K562 (cell line): ENCODE results near the gene ASCC3. TPM values are rescaled to one million over a fixed set of nuclear protein-coding genes. Genes with fewer than 3 reads are reported as not detected.

Experiments
- CTCF ChIP-seq, 3 experiments: IDR thresholded peaks in 2 of 3; conservative IDR thresholded peaks in 1 of 3; 2 replicates each; pipeline ENCODE4 v1.5.1; 2011 to 2012; ENCODE audit warnings: low read length in 3 of 3, mild to moderate bottlenecking in 3 of 3, control low read depth in 2 of 3, improper control_type of control experiment in 1 of 3, inconsistent platforms in 1 of 3, low read depth in 1 of 3, mixed read lengths in 1 of 3, moderate library complexity in 1 of 3; ENCODE audit not compliant: insufficient read depth in 2 of 3
- RAD21 ChIP-seq, 2 experiments: fragments of 250-450 bp in 1 of 2; fragments of 450-650 bp in 1 of 2; sonication (Bioruptor Pico) in 1 of 2; formaldehyde crosslinking in 1 of 2; IDR thresholded peaks in 1 of 2; conservative IDR thresholded peaks in 1 of 2; 2 replicates each; pipeline versions ENCODE4 v1.4.0 to v1.8.0; 2020 to 2022; ENCODE audit warnings: mild to moderate bottlenecking in 2 of 2, moderate library complexity in 1 of 2
- REST ChIP-seq, 2 experiments: fragments of 450-650 bp; formaldehyde crosslinking in 1 of 2; IDR thresholded peaks; 2 replicates each; pipeline versions ENCODE4 v1.4.0 to v1.6.1; 2014 to 2020; ENCODE audit warnings: mild to moderate bottlenecking in 2 of 2, borderline replicate concordance in 1 of 2, low read depth in 1 of 2
- polyA plus RNA-seq, 8 experiments: library from polyadenylated mRNA; depleted of rRNA in 4 of 8; stranded (reverse) in 5 of 8; unstranded in 3 of 8; fragments of >200 nt; fragmentation: Nextera tagmentation in 2 of 8; fragmentation: Illumina TruSeq in 1 of 8; extraction: Ambion mirVana in 2 of 8; extraction: Trizol in 1 of 8; gene quantifications; 2 replicates each; pipeline versions ENCODE4 v1.2.1 to v1.2.3, GENCODE V29; 2011 to 2014; ENCODE audit warnings: inconsistent platforms in 1 of 8, missing spikeins in 1 of 8
- total RNA-seq, 7 experiments: library from RNA; depleted of rRNA in 6 of 7; stranded (reverse); fragments of >200 nt in 6 of 7; fragmentation: Illumina TruSeq in 2 of 7; extraction: Trizol in 2 of 7; gene quantifications; 2 replicates each; pipeline versions ENCODE4 v1.2.1 to v1.2.3, GENCODE V29; 2011 to 2021; ENCODE audit warnings: low replicate concordance in 1 of 7

The ASCC3 gene
- total and polyA plus RNA-seq, 9 of the 15 experiments (the other 6 are each of a cell fraction or from before 2014, with no cell fraction given), result 16.1 to 56.1 (median 33.9) TPM

GRCh38 chr6:100796049-100796823, 84.9 kb downstream of the ASCC3 start (continued):
- TF ChIP-seq REST (IDR thresholded peaks at IDR 0.05; ENCODE audit: borderline replicate concordance), result peak; percentile 27; the same call in 1 of the 2 replicates
- no peak for TF ChIP-seq REST (CRISPR knock-in tag; IDR thresholded peaks at IDR 0.05; ENCODE audit: low read depth)
- TF ChIP-seq CTCF (IDR thresholded peaks at IDR 0.05 in 2 of 3, conservative IDR thresholded peaks at IDR 0.05 in 1 of 3; ENCODE audit: insufficient read depth in 2 of 3, low read depth in 1 of 3, low read length in 3 of 3), result peak in 1 of 3 experiments; percentile 45; a peak in 2 of 6 replicates
- peak in 1 of 2 experiments; percentile 54; a peak in 2 of 4 replicates for TF ChIP-seq RAD21 (CRISPR knock-in tag; conservative IDR thresholded peaks at IDR 0.05 in 1 of 2, IDR thresholded peaks at IDR 0.05 in 1 of 2)
- TF ChIP-seq, all 486 proteins: peak for 4
